ENCODE measurements around the gene MFNG. TPM values are rescaled to one million over a fixed set of nuclear protein-coding genes. Genes with fewer than 3 reads are reported as not detected.

MFNG gene
- polyA plus RNA-seq, 1 donor from 2014 or later: 0.17 TPM

DNA sequence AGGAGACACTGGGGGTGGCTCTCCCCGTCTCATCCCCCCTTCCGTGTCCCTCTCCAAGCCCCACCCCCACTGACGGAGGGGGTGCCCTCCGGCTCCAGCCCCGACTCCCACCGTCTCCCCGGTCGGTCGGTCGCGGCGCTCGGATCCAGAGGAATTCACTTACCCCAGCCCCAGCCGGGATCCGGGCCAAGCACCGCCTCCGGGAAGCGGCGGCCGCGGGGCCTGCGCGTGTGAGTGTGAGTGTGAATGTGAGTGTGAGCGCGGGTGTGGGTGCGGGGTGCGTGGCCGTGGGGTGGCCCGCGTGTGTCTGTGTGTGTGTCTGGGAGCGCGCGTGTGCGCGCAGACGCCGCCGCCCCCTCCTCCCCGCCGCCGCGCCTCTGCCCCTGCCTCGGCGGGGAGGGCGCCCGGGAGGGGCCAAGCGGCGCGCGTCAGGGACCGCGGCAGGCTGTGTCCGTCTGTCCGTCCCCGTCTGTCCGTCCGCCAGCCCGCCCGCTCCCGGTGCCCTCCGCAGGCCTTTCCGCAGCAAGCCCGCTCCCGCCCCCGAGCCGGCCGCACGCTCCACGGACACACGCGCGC is 59.0 kb downstream of the MFNG start, which contains the start of gene ELFN2:
Gene ELFN2, minus strand, starts transcription at position 345 of the 576 bp plus-strand sequence. CDS start 51,945 bp downstream, outside the sequence.
- Histone ChIP-seq H3K27me3 (ENCODE audit: insufficient read depth, low read depth, low read length) (peaks cover 54% of the 10 kb centered on the region), H3K4me2 (ENCODE audit: low read length) (no peak within 1 kb of the TSS), H3K4me3 (ENCODE audit: low read length) (peak within 1 kb of the TSS; percentile 69), H3K9ac (ENCODE audit: low read length) (peak within 1 kb of the TSS; percentile 56), H3K9me2 (ENCODE audit: insufficient read depth, low read length) (no peaks in the 10 kb centered on the region), H3K36me3 (ENCODE audit: insufficient read depth, low read length) (no peaks in the 10 kb centered on the region), H3F3A (ENCODE audit: insufficient read depth, low read length, poor library complexity, severe bottlenecking) (no peaks in the 10 kb centered on the region), H3K9me3 (ENCODE audit: low read length) (no peaks in the 10 kb centered on the region), H3K79me2 (replicated peaks; ENCODE audit: insufficient read depth, low read length) (no peaks in the 10 kb centered on the region), H3K27ac (ENCODE audit: low read length) (no peak within 1 kb of the TSS), H2AFZ (ENCODE audit: low read depth, low read length) (no peak within 1 kb of the TSS), H4K20me1 (ENCODE audit: insufficient read depth) (no peaks in the 10 kb centered on the region)
- TF ChIP-seq SMC3 (conservative IDR thresholded peaks at IDR 0.05; ENCODE audit: poor library complexity): no peak
- TF ChIP-seq EP300 (conservative IDR thresholded peaks at IDR 0.05; ENCODE audit: poor library complexity, severe bottlenecking): no peak
- TF ChIP-seq EZH2 (IDR thresholded peaks at IDR 0.05; ENCODE audit: borderline replicate concordance, insufficient read depth, low read length, poor library complexity, severe bottlenecking): no peak
- TF ChIP-seq MXI1 (conservative IDR thresholded peaks at IDR 0.05; ENCODE audit: poor library complexity, severe bottlenecking): peak; percentile 14
- peak; percentile 44 for TF ChIP-seq POLR2AphosphoS5 (IDR thresholded peaks at IDR 0.05)
- TF ChIP-seq, protein P1, sequence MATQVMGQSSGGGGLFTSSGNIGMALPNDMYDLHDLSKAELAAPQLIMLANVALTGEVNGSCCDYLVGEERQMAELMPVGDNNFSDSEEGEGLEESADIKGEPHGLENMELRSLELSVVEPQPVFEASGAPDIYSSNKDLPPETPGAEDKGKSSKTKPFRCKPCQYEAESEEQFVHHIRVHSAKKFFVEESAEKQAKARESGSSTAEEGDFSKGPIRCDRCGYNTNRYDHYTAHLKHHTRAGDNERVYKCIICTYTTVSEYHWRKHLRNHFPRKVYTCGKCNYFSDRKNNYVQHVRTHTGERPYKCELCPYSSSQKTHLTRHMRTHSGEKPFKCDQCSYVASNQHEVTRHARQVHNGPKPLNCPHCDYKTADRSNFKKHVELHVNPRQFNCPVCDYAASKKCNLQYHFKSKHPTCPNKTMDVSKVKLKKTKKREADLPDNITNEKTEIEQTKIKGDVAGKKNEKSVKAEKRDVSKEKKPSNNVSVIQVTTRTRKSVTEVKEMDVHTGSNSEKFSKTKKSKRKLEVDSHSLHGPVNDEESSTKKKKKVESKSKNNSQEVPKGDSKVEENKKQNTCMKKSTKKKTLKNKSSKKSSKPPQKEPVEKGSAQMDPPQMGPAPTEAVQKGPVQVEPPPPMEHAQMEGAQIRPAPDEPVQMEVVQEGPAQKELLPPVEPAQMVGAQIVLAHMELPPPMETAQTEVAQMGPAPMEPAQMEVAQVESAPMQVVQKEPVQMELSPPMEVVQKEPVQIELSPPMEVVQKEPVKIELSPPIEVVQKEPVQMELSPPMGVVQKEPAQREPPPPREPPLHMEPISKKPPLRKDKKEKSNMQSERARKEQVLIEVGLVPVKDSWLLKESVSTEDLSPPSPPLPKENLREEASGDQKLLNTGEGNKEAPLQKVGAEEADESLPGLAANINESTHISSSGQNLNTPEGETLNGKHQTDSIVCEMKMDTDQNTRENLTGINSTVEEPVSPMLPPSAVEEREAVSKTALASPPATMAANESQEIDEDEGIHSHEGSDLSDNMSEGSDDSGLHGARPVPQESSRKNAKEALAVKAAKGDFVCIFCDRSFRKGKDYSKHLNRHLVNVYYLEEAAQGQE (IDR thresholded peaks at IDR 0.05; ENCODE audit: borderline replicate concordance): no peak

DNA sequence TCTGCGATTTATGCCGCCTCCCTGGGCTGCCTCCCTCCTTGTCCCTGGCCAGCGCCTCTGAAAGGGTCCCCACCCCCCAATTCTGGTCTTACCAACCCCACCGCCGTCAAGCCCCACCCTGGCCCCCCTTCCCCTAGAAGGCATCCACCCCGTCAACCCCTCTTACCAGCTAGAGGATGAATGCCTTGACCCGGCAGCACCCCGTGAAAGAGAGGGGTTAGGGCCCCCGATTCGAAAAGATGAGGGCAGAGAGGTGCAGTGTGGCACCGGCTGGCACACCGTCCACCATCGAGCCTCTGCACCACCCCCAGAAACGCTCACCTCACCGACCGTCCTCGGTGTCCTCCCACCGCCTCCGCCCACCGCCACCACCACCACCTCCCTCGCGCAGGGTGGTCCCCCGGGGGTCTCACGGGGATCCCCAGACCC is 59.5 kb downstream of the MFNG start:
- Histone ChIP-seq H3K36me3 (ENCODE audit: insufficient read depth, low read length) (no peaks in the 10 kb centered on the region), H4K20me1 (ENCODE audit: insufficient read depth) (no peaks in the 10 kb centered on the region), H3K9me3 (ENCODE audit: low read length) (no peaks in the 10 kb centered on the region), H3F3A (ENCODE audit: insufficient read depth, low read length, poor library complexity, severe bottlenecking) (no peaks in the 10 kb centered on the region), H3K27me3 (ENCODE audit: insufficient read depth, low read depth, low read length) (peaks cover 54% of the 10 kb centered on the region), H3K9me2 (ENCODE audit: insufficient read depth, low read length) (no peaks in the 10 kb centered on the region), H3K9ac (ENCODE audit: low read length) (peak overlapping the region; percentile 56), H3K79me2 (replicated peaks; ENCODE audit: insufficient read depth, low read length) (no peaks in the 10 kb centered on the region), H2AFZ (ENCODE audit: low read depth, low read length) (no peak overlapping the region), H3K27ac (ENCODE audit: low read length) (no peak overlapping the region), H3K4me3 (ENCODE audit: low read length) (peak overlapping the region; percentile 69), H3K4me2 (ENCODE audit: low read length) (no peak overlapping the region)
- TF ChIP-seq RAD21 (conservative IDR thresholded peaks at IDR 0.05) (no peak), POLR2AphosphoS5 (IDR thresholded peaks at IDR 0.05) (no peak), EZH2 (IDR thresholded peaks at IDR 0.05; ENCODE audit: borderline replicate concordance, insufficient read depth, low read length, poor library complexity, severe bottlenecking) (no peak), EP300 (conservative IDR thresholded peaks at IDR 0.05; ENCODE audit: poor library complexity, severe bottlenecking) (no peak), TAF1 (IDR thresholded peaks at IDR 0.05; ENCODE audit: low read depth) (no peak), SMC3 (conservative IDR thresholded peaks at IDR 0.05; ENCODE audit: poor library complexity) (no peak), MXI1 (conservative IDR thresholded peaks at IDR 0.05; ENCODE audit: poor library complexity, severe bottlenecking) (no peak)
- TF ChIP-seq, protein P1 (IDR thresholded peaks at IDR 0.05; ENCODE audit: borderline replicate concordance): no peak
- TF ChIP-seq, protein P2, sequence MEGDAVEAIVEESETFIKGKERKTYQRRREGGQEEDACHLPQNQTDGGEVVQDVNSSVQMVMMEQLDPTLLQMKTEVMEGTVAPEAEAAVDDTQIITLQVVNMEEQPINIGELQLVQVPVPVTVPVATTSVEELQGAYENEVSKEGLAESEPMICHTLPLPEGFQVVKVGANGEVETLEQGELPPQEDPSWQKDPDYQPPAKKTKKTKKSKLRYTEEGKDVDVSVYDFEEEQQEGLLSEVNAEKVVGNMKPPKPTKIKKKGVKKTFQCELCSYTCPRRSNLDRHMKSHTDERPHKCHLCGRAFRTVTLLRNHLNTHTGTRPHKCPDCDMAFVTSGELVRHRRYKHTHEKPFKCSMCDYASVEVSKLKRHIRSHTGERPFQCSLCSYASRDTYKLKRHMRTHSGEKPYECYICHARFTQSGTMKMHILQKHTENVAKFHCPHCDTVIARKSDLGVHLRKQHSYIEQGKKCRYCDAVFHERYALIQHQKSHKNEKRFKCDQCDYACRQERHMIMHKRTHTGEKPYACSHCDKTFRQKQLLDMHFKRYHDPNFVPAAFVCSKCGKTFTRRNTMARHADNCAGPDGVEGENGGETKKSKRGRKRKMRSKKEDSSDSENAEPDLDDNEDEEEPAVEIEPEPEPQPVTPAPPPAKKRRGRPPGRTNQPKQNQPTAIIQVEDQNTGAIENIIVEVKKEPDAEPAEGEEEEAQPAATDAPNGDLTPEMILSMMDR (IDR thresholded peaks at IDR 0.05; ENCODE audit: poor library complexity, severe bottlenecking): no peak

All from neural cell (in vitro differentiated cells).